GM23248 (cell line): Measurements from ENCODE around the gene MDN1.

ENCODE experiments used
- EZH2 ChIP-seq: fragments of 200-600 bp; sonication (generic); IDR thresholded peaks from 2 replicates; pipeline ENCODE4 v1.6.1; 2018; ENCODE audit warnings: antibody characterized with exemption, mild to moderate bottlenecking; ENCODE audit not compliant: insufficient read depth, poor library complexity, severe bottlenecking
- EZH2phosphoT487 ChIP-seq: fragments of 200-600 bp; sonication (generic); IDR thresholded peaks from 2 replicates; pipeline ENCODE4 v1.6.1; 2018; ENCODE audit warnings: antibody characterized with exemption, moderate library complexity, mild to moderate bottlenecking, low read depth; ENCODE audit not compliant: insufficient read depth

- TF ChIP-seq EZH2 (no peak), EZH2phosphoT487 (no peak)
Measured at GRCh38 chr6:89615882-89616281, 203.7 kb downstream of the MDN1 start.
